H9 (cell line): ENCODE results near the gene FBLN2. TPM values are rescaled to one million over a fixed set of nuclear protein-coding genes. Genes with fewer than 3 reads are reported as not detected.

Experiments
- DNase-seq: peaks from one replicate; pipeline ENCODE4 v3.0.0-alpha.2; 2017
- H2AFZ ChIP-seq: one replicate; pipeline ENCODE4 v1.6.1; 2013; ENCODE audit warnings: mild to moderate bottlenecking, low read length, control low read depth, moderate library complexity
- H2AK5ac ChIP-seq: 2 replicates; pipeline ENCODE4 v1.6.1; 2013; ENCODE audit warnings: low read length, control low read depth, mixed read lengths; ENCODE audit not compliant: insufficient read length
- H2BK120ac ChIP-seq: one replicate; pipeline ENCODE4 v1.6.1; 2013; ENCODE audit warnings: low read depth, mild to moderate bottlenecking, low read length, control low read depth, inconsistent platforms; ENCODE audit not compliant: poor library complexity, severe bottlenecking
- H2BK12ac ChIP-seq: 2 replicates; pipeline ENCODE4 v1.6.1; 2013; ENCODE audit warnings: low read length, control low read depth, mixed read lengths, low read depth; ENCODE audit not compliant: insufficient read length
- H2BK15ac ChIP-seq: 2 replicates; pipeline ENCODE4 v1.6.1; 2013; ENCODE audit warnings: low read depth, low read length, control low read depth
- H2BK20ac ChIP-seq: one replicate; pipeline ENCODE4 v1.6.1; 2013; ENCODE audit warnings: low read depth, mild to moderate bottlenecking, low read length, control low read depth, inconsistent platforms; ENCODE audit not compliant: poor library complexity, severe bottlenecking
- H2BK5ac ChIP-seq: 2 replicates; pipeline ENCODE4 v1.6.1; 2013; ENCODE audit warnings: low read length, control low read depth, mixed read lengths; ENCODE audit not compliant: insufficient read length
- H3K14ac ChIP-seq: 2 replicates; pipeline ENCODE4 v1.6.1; 2013; ENCODE audit warnings: low read length, control low read depth; ENCODE audit not compliant: insufficient read depth
- H3K18ac ChIP-seq: 2 replicates; pipeline ENCODE4 v1.6.1; 2013; ENCODE audit warnings: low read depth, mild to moderate bottlenecking, mixed read lengths, low read length, control low read depth; ENCODE audit not compliant: insufficient read length
- H3K23ac ChIP-seq: 2 replicates; pipeline ENCODE4 v1.6.1; 2013; ENCODE audit warnings: low read length, control low read depth, mixed read lengths, low read depth; ENCODE audit not compliant: insufficient read length
- H3K23me2 ChIP-seq: 2 replicates; pipeline ENCODE4 v1.6.1; 2013; ENCODE audit warnings: low read depth, mild to moderate bottlenecking, mixed read lengths, low read length, control low read depth; ENCODE audit not compliant: insufficient read length, poor library complexity, severe bottlenecking
- H3K27ac ChIP-seq: 2 replicates; pipeline ENCODE4 v1.5.1; 2013; ENCODE audit warnings: low read length, control low read depth, mixed read lengths, low read depth; ENCODE audit not compliant: insufficient read length
- H3K27me3 ChIP-seq: 2 replicates; pipeline ENCODE4 v1.6.1; 2013; ENCODE audit warnings: low read length, control low read depth, inconsistent platforms; ENCODE audit not compliant: insufficient read depth
- H3K4ac ChIP-seq: 2 replicates; pipeline ENCODE4 v1.6.1; 2013; ENCODE audit warnings: low read depth, mild to moderate bottlenecking, control low read depth, inconsistent platforms, low read length, moderate library complexity
- H3K4me1 ChIP-seq: 2 replicates; pipeline ENCODE4 v1.6.1; 2013; ENCODE audit warnings: low read length, control low read depth, inconsistent platforms; ENCODE audit not compliant: insufficient read depth
- H3K4me2 ChIP-seq: 2 replicates; pipeline ENCODE4 v1.6.1; 2013; ENCODE audit warnings: low read length, control low read depth, mixed read lengths; ENCODE audit not compliant: insufficient read length, insufficient read depth
- H3K56ac ChIP-seq: 2 replicates; pipeline ENCODE4 v1.6.1; 2013; ENCODE audit warnings: low read depth, mild to moderate bottlenecking, mixed read lengths, low read length, control low read depth; ENCODE audit not compliant: insufficient read length
- H3K79me1 ChIP-seq: 2 replicates; pipeline ENCODE4 v1.6.1; 2013; ENCODE audit warnings: low read depth, mild to moderate bottlenecking, moderate library complexity, low read length, control low read depth, inconsistent platforms; ENCODE audit not compliant: insufficient read depth, poor library complexity, severe bottlenecking
- H3K79me2 ChIP-seq: 2 replicates; pipeline ENCODE4 v1.6.1; 2013; ENCODE audit warnings: low read length, control low read depth, inconsistent platforms; ENCODE audit not compliant: insufficient read depth
- H3K9ac ChIP-seq: 2 replicates; pipeline ENCODE4 v1.6.1; 2013; ENCODE audit warnings: low read length, control low read depth, mixed read lengths; ENCODE audit not compliant: insufficient read length; ENCODE audit errors: extremely low read depth
- H3K9me3 ChIP-seq: one replicate; pipeline ENCODE4 v1.6.1; 2013; ENCODE audit warnings: low read depth, low read length, inconsistent platforms; ENCODE audit not compliant: control insufficient read depth
- H3T11ph ChIP-seq: one replicate; pipeline ENCODE4 v1.6.1; 2013; ENCODE audit warnings: mild to moderate bottlenecking, low read length, control low read depth, inconsistent platforms
- H4K20me1 ChIP-seq: one replicate; pipeline ENCODE4 v1.6.1; 2013; ENCODE audit not compliant: control insufficient read depth, insufficient read length, insufficient read depth
- H4K5ac ChIP-seq: 2 replicates; pipeline ENCODE4 v1.6.1; 2013; ENCODE audit warnings: low read depth, mild to moderate bottlenecking, mixed read lengths, low read length, control low read depth; ENCODE audit not compliant: insufficient read length
- H4K8ac ChIP-seq: replicated peaks from 2 replicates; pipeline ENCODE4 v1.6.1; 2013; ENCODE audit warnings: low read length, control low read depth, mixed read lengths, low read depth; ENCODE audit not compliant: insufficient read length
- H4K91ac ChIP-seq: 2 replicates; pipeline ENCODE4 v1.6.1; 2013; ENCODE audit warnings: low read depth, mild to moderate bottlenecking, moderate library complexity, mixed read lengths, low read length, control low read depth; ENCODE audit not compliant: insufficient read length
- H3K27ac Mint-ChIP-seq, 3 experiments: 2 replicates in 2 of 3; 3 replicates in 1 of 3; pipeline ENCODE4 v1.8.0; 2020 to 2021; ENCODE audit warnings: mixed read lengths in 3 of 3, mild to moderate bottlenecking in 1 of 3, moderate library complexity in 1 of 3
- H3K27me3 Mint-ChIP-seq: 2 replicates; pipeline ENCODE4 v1.8.0; 2021; ENCODE audit warnings: low read depth, mild to moderate bottlenecking, moderate library complexity, mixed read lengths
- H3K36me3 Mint-ChIP-seq, 3 experiments: 2 replicates in 2 of 3; 3 replicates in 1 of 3; pipeline ENCODE4 v1.8.0; 2020 to 2021; ENCODE audit warnings: low read depth in 3 of 3, mixed read lengths in 3 of 3; ENCODE audit not compliant: insufficient read depth in 1 of 3
- H3K4me1 Mint-ChIP-seq, 2 experiments: 2 replicates each; pipeline ENCODE4 v1.8.0; 2020; ENCODE audit warnings: mixed read lengths in 2 of 2
- H3K4me3 Mint-ChIP-seq, 2 experiments: 2 replicates in 1 of 2; 3 replicates in 1 of 2; pipeline ENCODE4 v1.8.0; 2020 to 2021; ENCODE audit warnings: mild to moderate bottlenecking in 2 of 2, mixed read lengths in 2 of 2, moderate library complexity in 1 of 2
- H3K9me3 Mint-ChIP-seq, 2 experiments: 2 replicates in 1 of 2; 3 replicates in 1 of 2; pipeline ENCODE4 v1.8.0; 2020; ENCODE audit warnings: mild to moderate bottlenecking in 2 of 2, mixed read lengths in 2 of 2, moderate library complexity in 1 of 2
- CTCF ChIP-seq: fragments of 200-600 bp; sonication (generic); conservative IDR thresholded peaks from 3 replicates; pipeline ENCODE4 v1.8.0; 2021; ENCODE audit warnings: antibody characterized with exemption, mild to moderate bottlenecking
- WGBS: extraction: QIAGEN DNeasy Blood & Tissue Kit; methylation state at CpG from one replicate; pipeline ENCODE4 v1.1.7; 2013; ENCODE audit warnings: missing lambda C conversion rate, low lambda C conversion rate, mixed read lengths; ENCODE audit not compliant: insufficient read length; ENCODE audit errors: extremely low coverage; 5-methylcytosine and 5-hydroxymethylcytosine counted together
- total RNA-seq: library from RNA; stranded (reverse); gene quantifications from 2 replicates; pipeline ENCODE4 v1.2.1, GENCODE V29; 2021

FBLN2 gene
- total RNA-seq, 1 experiment from 2014 or later = 11.8 TPM

DNA sequence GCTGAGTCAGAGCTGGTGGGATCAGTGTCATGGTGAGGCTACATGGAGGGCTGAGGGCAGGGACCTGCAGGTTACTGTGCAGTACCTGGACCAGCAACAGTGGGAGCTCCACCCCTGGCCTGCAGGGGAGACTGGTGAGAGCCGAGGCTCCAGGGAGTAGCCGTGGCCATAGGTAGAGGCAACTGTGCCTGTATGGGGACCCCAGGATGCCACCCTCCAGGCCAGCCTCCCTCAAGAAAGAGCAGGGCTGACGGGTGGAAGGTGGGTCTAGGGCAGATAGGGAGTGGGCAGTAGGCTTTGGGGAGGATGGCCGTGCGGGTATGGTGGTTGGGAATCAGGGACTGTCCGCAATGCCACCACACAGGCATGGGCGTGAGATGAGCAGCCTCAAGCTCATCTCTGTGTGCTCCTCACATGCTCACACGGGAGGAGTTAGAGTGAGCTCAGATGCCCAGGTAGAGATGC is 35.5 kb downstream of the FBLN2 start:
- no peak for DNase-seq
- no peak overlapping the region for H3K56ac ChIP-seq

More for the DNA sequence above, 35.5 kb downstream of the FBLN2 start:
- Mint-ChIP-seq H3K27ac (no peak overlapping the region; a peak in 1 of 7 replicates), H3K36me3 (no peaks in the 10 kb centered on the region), H3K27me3 (no peaks in the 10 kb centered on the region; the same call in 1 of the 2 replicates), H3K9me3 (no peaks in the 10 kb centered on the region), H3K4me3 (no peak overlapping the region), H3K4me1 (peaks cover 11 to 19% of the 10 kb centered on the region in 2 experiments)
- no CpG with 5 or more reads among the region's 8 CpGs for WGBS
- Histone ChIP-seq H2BK12ac (no peak overlapping the region), H2AFZ (no peak overlapping the region), H3K9ac (no peak overlapping the region), H3K4me1 (peaks cover 5% of the 10 kb centered on the region; the same call in 1 of the 2 replicates), H3K27me3 (no peaks in the 10 kb centered on the region), H2BK15ac (no peak overlapping the region), H3K4me2 (no peak overlapping the region), H3K79me1 (no peaks in the 10 kb centered on the region), H3K4ac (no peak overlapping the region), H3K23ac (no peak overlapping the region), H4K8ac (no peak overlapping the region), H3T11ph (no peak overlapping the region), H3K18ac (no peak overlapping the region), H3K14ac (no peak overlapping the region; the same call in 1 of the 2 replicates), H4K20me1 (no peaks in the 10 kb centered on the region), H2BK5ac (no peak overlapping the region), H2BK120ac (no peak overlapping the region), H3K79me2 (no peaks in the 10 kb centered on the region), H3K23me2 (no peaks in the 10 kb centered on the region), H3K9me3 (no peaks in the 10 kb centered on the region), H2BK20ac (no peak overlapping the region), H4K91ac (no peak overlapping the region), H4K5ac (no peak overlapping the region), H2AK5ac (no peak overlapping the region), H3K27ac (no peak overlapping the region)
- no peak for TF ChIP-seq CTCF
